GM12892 (cell line): Measurements from ENCODE around the gene EFCAB5.

Experiments used
- POLR2A ChIP-seq: IDR thresholded peaks from 2 replicates; pipeline ENCODE4 v1.6.1; 2011; ENCODE audit warnings: low read depth, low read length, control low read depth
- POLR2AphosphoS5 ChIP-seq: IDR thresholded peaks from 2 replicates; pipeline ENCODE4 v1.6.1; 2011; ENCODE audit warnings: low read depth, low read length, control low read depth

DNA sequence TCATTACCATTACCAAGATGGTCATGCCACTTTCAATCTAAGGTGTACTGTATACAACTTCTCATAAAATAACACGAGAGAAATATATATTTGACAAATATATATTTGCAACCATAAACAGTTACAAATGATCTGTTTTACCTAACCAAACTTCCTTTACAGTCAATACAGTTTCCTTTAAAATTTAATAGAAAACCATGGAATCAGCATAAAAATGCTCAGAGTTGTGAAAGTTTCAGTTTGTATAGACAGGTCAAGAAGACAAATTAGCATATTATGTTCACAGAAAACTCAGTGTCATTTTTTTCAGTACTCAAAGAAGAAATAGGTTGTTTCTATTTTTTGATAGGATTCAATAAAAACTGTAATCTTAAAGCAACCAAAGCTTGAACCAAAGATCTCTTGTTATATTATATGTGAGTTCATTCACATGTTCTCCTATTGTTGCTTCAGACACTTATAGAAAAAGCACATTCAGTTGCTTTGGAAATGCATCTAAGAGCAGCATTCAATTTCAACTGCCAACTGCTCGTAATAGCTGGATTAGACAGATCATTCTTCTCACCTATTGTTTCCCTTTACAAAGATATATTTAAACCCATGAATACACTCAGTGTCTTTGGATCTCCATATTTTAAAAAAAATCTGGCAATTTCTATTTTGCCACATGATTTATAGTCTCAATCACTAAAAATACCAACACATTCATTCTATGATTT lies 26.5 kb upstream of the EFCAB5 start:
- TF ChIP-seq POLR2A: no peak
- no peak for TF ChIP-seq POLR2AphosphoS5
